B cell (primary cell): Measurements from ENCODE around the gene TMEM201.

Experiments used
- EZH2 ChIP-seq: IDR thresholded peaks from 2 replicates; pipeline ENCODE4 v1.6.1; 2012; ENCODE audit warnings: borderline replicate concordance, low read depth, mild to moderate bottlenecking, moderate library complexity, low read length; ENCODE audit not compliant: insufficient read depth, poor library complexity, severe bottlenecking
- TF ChIP-seq, protein P1 (sequence below): fragments of 200-600 bp; IDR thresholded peaks from one replicate; pipeline ENCODE4 v1.8.0; 2022; ENCODE audit warnings: antibody characterized with exemption, mild to moderate bottlenecking

DNA sequence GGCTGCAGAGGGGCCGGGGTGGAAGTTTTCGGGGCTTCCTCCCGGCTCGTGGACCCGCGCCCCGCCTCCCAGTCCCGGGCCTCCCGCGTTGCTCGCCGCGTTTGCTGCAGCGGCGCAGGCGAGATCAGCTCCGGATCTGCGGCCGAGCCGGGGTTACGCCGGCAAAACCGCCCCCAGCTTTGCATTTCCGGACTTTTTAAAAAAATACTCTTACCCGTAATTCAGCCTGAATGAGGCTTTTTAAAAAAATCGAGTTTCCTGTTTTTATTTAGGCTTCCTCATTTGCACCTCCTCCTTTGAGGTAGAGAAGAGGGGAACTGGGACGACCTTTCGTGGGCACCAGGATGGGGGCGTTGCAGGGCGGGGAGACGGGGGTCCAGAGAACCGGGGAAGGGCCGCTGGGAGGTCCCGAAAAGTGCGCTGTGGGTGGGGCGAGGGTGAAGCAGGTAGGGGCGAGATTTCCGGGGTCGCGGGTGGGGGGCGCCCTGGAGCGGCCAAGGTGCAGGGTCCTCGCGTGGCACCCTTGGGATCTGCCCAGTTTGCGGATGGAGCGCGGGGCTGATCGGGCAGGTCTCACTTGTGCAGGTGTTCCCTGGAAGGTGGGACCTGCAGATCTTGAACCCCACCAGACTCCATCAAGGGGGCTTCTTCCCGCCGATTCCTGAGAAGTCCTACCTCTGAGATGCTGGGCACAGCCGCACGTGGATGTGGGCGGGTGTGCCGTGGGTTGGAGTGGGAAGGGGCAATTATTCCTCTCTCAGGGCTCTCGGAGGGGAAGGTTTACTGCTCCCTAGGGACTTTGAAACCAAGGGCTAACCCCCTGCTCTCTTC, 63.9 kb downstream of the TMEM201 start:
- TF ChIP-seq, protein P1, sequence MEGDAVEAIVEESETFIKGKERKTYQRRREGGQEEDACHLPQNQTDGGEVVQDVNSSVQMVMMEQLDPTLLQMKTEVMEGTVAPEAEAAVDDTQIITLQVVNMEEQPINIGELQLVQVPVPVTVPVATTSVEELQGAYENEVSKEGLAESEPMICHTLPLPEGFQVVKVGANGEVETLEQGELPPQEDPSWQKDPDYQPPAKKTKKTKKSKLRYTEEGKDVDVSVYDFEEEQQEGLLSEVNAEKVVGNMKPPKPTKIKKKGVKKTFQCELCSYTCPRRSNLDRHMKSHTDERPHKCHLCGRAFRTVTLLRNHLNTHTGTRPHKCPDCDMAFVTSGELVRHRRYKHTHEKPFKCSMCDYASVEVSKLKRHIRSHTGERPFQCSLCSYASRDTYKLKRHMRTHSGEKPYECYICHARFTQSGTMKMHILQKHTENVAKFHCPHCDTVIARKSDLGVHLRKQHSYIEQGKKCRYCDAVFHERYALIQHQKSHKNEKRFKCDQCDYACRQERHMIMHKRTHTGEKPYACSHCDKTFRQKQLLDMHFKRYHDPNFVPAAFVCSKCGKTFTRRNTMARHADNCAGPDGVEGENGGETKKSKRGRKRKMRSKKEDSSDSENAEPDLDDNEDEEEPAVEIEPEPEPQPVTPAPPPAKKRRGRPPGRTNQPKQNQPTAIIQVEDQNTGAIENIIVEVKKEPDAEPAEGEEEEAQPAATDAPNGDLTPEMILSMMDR: no peak
- no peak for TF ChIP-seq EZH2
